ENCODE measurements around the gene MPZL3.

MPZL3 gene

GRCh38 chr11:118236170-118236569, 16.0 kb downstream of the MPZL3 start:
- no peak for TF ChIP-seq CTCF (IDR thresholded peaks at IDR 0.05; ENCODE audit: low read depth, low read length, missing control alignments)
- in situ Hi-C loops (cut with HindIII; ENCODE audit: low pct_ligation_motif_present, low sequenced_read_pairs), result no loop called here
- DNase-seq, result no peak
- no peak overlapping the region for H3K4me3 ChIP-seq (ENCODE audit: low read depth, low read length)
- H3K27me3 ChIP-seq (replicated peaks), result no peaks in the 10 kb centered on the region
- no peak overlapping the region for H3K27ac ChIP-seq
- H3K36me3 ChIP-seq (replicated peaks), result no peaks in the 10 kb centered on the region

GRCh38 chr11:118234833-118235232, 17.3 kb downstream of the MPZL3 start:
- H3K27ac ChIP-seq, result no peak overlapping the region
- H3K36me3 ChIP-seq (replicated peaks), result no peaks in the 10 kb centered on the region
- in situ Hi-C loops (cut with HindIII; ENCODE audit: low pct_ligation_motif_present, low sequenced_read_pairs), result no loop called here
- H3K27me3 ChIP-seq (replicated peaks), result no peaks in the 10 kb centered on the region
- H3K4me3 ChIP-seq (ENCODE audit: low read depth, low read length), result no peak overlapping the region
- TF ChIP-seq CTCF (IDR thresholded peaks at IDR 0.05; ENCODE audit: low read depth, low read length, missing control alignments), result no peak
- DNase-seq, result no peak

GRCh38 chr11:118233850-118234249, 18.3 kb downstream of the MPZL3 start:
- Histone ChIP-seq H3K36me3 (replicated peaks) (no peaks in the 10 kb centered on the region), H3K27ac (no peak overlapping the region), H3K4me3 (ENCODE audit: low read depth, low read length) (no peak overlapping the region), H3K27me3 (replicated peaks) (no peaks in the 10 kb centered on the region)
- no peak for DNase-seq
- in situ Hi-C loops (cut with HindIII; ENCODE audit: low pct_ligation_motif_present, low sequenced_read_pairs), result no loop called here
- no peak for TF ChIP-seq CTCF (IDR thresholded peaks at IDR 0.05; ENCODE audit: low read depth, low read length, missing control alignments)

- in situ Hi-C loops (cut with HindIII; ENCODE audit: low pct_ligation_motif_present, low sequenced_read_pairs), result no loop called here
- no peak for DNase-seq
- TF ChIP-seq CTCF (IDR thresholded peaks at IDR 0.05; ENCODE audit: low read depth, low read length, missing control alignments), result no peak
- H3K36me3 ChIP-seq (replicated peaks), result no peaks in the 10 kb centered on the region
- H3K27ac ChIP-seq, result no peak overlapping the region
- no peaks in the 10 kb centered on the region for H3K27me3 ChIP-seq (replicated peaks)
- no peak overlapping the region for H3K4me3 ChIP-seq (ENCODE audit: low read depth, low read length)
Observed at GRCh38 chr11:118233377-118233776, 18.8 kb downstream of the MPZL3 start.

- DNase-seq, result no peak
- TF ChIP-seq CTCF (IDR thresholded peaks at IDR 0.05; ENCODE audit: low read depth, low read length, missing control alignments), result no peak
- H3K27me3 ChIP-seq (replicated peaks), result no peaks in the 10 kb centered on the region
- no peaks in the 10 kb centered on the region for H3K36me3 ChIP-seq (replicated peaks)
- no peak overlapping the region for H3K27ac ChIP-seq
- in situ Hi-C loops (cut with HindIII; ENCODE audit: low pct_ligation_motif_present, low sequenced_read_pairs), result no loop called here
- H3K4me3 ChIP-seq (ENCODE audit: low read depth, low read length), result no peak overlapping the region
Observed at GRCh38 chr11:118232659-118233058, 19.5 kb downstream of the MPZL3 start.

- no peaks in the 10 kb centered on the region for H3K27me3 ChIP-seq (replicated peaks)
- TF ChIP-seq CTCF (IDR thresholded peaks at IDR 0.05; ENCODE audit: low read depth, low read length, missing control alignments), result no peak
- no peak overlapping the region for H3K27ac ChIP-seq
- H3K4me3 ChIP-seq (ENCODE audit: low read depth, low read length), result no peak overlapping the region
- DNase-seq, result no peak
- no peaks in the 10 kb centered on the region for H3K36me3 ChIP-seq (replicated peaks)
- in situ Hi-C loops (cut with HindIII; ENCODE audit: low pct_ligation_motif_present, low sequenced_read_pairs), result no loop called here
Observed at GRCh38 chr11:118231461-118231860, 20.7 kb downstream of the MPZL3 start.

Data from brain microvascular endothelial cell (primary cell).